ENCODE data around the gene SLC26A9.

DNA sequence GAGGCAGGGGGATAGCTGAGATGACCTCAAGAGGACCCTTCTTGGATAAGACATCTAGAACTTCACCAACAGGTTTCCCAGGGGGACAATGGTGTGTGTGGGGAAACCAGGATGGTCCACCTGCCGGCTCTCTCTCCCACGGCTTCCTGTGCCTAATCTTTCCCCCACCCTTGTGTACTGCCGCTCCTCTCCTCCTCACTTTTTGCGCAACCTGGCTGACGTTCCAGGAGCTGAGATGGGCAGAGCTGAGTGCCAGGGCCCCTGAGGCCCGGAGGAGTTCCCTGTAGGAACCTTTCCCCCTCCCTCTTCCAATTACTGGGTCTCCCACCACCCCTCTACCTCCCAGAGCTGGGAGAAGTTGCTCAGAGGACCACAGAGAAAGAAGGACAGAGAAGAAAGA lies 6.9 kb downstream of the SLC26A9 start:
- TF ChIP-seq JUNB (IDR thresholded peaks at IDR 0.05; ENCODE audit: unreplicated experiment) (no peak), EZH2 (IDR thresholded peaks at IDR 0.05; ENCODE audit: low read depth, unreplicated experiment) (no peak)
- TF ChIP-seq, protein P1, sequence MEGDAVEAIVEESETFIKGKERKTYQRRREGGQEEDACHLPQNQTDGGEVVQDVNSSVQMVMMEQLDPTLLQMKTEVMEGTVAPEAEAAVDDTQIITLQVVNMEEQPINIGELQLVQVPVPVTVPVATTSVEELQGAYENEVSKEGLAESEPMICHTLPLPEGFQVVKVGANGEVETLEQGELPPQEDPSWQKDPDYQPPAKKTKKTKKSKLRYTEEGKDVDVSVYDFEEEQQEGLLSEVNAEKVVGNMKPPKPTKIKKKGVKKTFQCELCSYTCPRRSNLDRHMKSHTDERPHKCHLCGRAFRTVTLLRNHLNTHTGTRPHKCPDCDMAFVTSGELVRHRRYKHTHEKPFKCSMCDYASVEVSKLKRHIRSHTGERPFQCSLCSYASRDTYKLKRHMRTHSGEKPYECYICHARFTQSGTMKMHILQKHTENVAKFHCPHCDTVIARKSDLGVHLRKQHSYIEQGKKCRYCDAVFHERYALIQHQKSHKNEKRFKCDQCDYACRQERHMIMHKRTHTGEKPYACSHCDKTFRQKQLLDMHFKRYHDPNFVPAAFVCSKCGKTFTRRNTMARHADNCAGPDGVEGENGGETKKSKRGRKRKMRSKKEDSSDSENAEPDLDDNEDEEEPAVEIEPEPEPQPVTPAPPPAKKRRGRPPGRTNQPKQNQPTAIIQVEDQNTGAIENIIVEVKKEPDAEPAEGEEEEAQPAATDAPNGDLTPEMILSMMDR (conservative IDR thresholded peaks at IDR 0.05; ENCODE audit: low read depth in 2 of 2) = no peak
- TF ChIP-seq, protein P2, sequence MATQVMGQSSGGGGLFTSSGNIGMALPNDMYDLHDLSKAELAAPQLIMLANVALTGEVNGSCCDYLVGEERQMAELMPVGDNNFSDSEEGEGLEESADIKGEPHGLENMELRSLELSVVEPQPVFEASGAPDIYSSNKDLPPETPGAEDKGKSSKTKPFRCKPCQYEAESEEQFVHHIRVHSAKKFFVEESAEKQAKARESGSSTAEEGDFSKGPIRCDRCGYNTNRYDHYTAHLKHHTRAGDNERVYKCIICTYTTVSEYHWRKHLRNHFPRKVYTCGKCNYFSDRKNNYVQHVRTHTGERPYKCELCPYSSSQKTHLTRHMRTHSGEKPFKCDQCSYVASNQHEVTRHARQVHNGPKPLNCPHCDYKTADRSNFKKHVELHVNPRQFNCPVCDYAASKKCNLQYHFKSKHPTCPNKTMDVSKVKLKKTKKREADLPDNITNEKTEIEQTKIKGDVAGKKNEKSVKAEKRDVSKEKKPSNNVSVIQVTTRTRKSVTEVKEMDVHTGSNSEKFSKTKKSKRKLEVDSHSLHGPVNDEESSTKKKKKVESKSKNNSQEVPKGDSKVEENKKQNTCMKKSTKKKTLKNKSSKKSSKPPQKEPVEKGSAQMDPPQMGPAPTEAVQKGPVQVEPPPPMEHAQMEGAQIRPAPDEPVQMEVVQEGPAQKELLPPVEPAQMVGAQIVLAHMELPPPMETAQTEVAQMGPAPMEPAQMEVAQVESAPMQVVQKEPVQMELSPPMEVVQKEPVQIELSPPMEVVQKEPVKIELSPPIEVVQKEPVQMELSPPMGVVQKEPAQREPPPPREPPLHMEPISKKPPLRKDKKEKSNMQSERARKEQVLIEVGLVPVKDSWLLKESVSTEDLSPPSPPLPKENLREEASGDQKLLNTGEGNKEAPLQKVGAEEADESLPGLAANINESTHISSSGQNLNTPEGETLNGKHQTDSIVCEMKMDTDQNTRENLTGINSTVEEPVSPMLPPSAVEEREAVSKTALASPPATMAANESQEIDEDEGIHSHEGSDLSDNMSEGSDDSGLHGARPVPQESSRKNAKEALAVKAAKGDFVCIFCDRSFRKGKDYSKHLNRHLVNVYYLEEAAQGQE (IDR thresholded peaks at IDR 0.05; ENCODE audit: unreplicated experiment) = no peak

Measured in GM23338 (cell line).